Sigmoid colon (tissue), 7 donors: ENCODE measurements around the gene CAMKK2. TPM values are rescaled to one million over a fixed set of nuclear protein-coding genes. Genes with fewer than 3 reads are reported as not detected.
"Not testable (repeated sequence)": the region's sequence is repeated elsewhere in the genome, so short reads cannot be mapped to it uniquely, and the experiment has no call there.

Experiments used
- DNase-seq: peaks from one replicate; pipeline ENCODE4 v3.0.0-alpha.2; 2019
- H3K27ac ChIP-seq, 4 donors: fragments of 200-600 bp; sonication (generic); one replicate each; pipeline ENCODE4 v1.5.1; 2016 to 2019; ENCODE audit warnings: mild to moderate bottlenecking in 1 of 4
- H3K27me3 ChIP-seq, 3 donors: fragments of 200-600 bp; sonication (generic); one replicate each; pipeline ENCODE4 v1.5.1; 2019; ENCODE audit warnings: mild to moderate bottlenecking in 1 of 3
- H3K36me3 ChIP-seq, 4 donors: fragments of 200-600 bp; sonication (generic); one replicate each; pipeline ENCODE4 v1.5.1; 2016 to 2019
- H3K4me1 ChIP-seq, 4 donors: fragments of 200-600 bp; sonication (generic); one replicate each; pipeline ENCODE4 v1.5.1; 2017 to 2019
- H3K4me3 ChIP-seq, 4 donors: fragments of 200-600 bp; sonication (generic); one replicate each; pipeline ENCODE4 v1.5.1; 2017 to 2019; ENCODE audit warnings: mild to moderate bottlenecking in 2 of 4, moderate library complexity in 1 of 4
- H3K9me3 ChIP-seq, 4 donors: fragments of 200-600 bp in 3 of 4; sonication (generic) in 3 of 4; one replicate each; pipeline versions ENCODE4 v1.5.1 to v1.6.1; 2013 to 2019
- CTCF ChIP-seq, 4 experiments: fragments of 450-650 bp in 3 of 4; fragments of 200-600 bp in 1 of 4; IDR thresholded peaks; one replicate each; pipeline ENCODE4 v1.5.1; 2016 to 2019; ENCODE audit warnings: antibody characterized with exemption in 4 of 4, mild to moderate bottlenecking in 3 of 4, moderate library complexity in 2 of 4
- EP300 ChIP-seq, 4 donors: sonication (generic); formaldehyde crosslinking; IDR thresholded peaks; one replicate each; pipeline ENCODE4 v1.6.1; 2017; ENCODE audit warnings: antibody characterized with exemption in 4 of 4
- POLR2A ChIP-seq, 2 donors: fragments of 450-650 bp; IDR thresholded peaks; one replicate each; pipeline ENCODE4 v1.6.1; 2016; ENCODE audit warnings: antibody characterized with exemption in 2 of 2, mild to moderate bottlenecking in 2 of 2, moderate library complexity in 2 of 2
- POLR2AphosphoS5 ChIP-seq, 4 donors: sonication (generic); formaldehyde crosslinking; IDR thresholded peaks; one replicate each; pipeline ENCODE4 v1.6.1; 2017; ENCODE audit warnings: antibody characterized with exemption in 4 of 4
- WGBS, 2 donors: extraction: QIAGEN DNeasy Blood & Tissue Kit; methylation state at CpG; one replicate each; pipeline ENCODE4 v1.1.7; 2013; 5-methylcytosine and 5-hydroxymethylcytosine counted together
- intact Hi-C: fragments of 100-400 bp; cut with DNase I; formaldehyde crosslinking; loops from one replicate; pipeline ENCODE4 v1.15.1; 2023
- polyA plus RNA-seq, 3 donors: library from polyadenylated mRNA; stranded (reverse); fragments of 200-250 nt; gene quantifications; one replicate each; pipeline ENCODE4 v1.2.3, GENCODE V29; 2013
- total RNA-seq, 4 donors: library from RNA; depleted of rRNA; stranded (reverse); fragments of >200 nt; gene quantifications; one replicate each; pipeline ENCODE4 v1.1.0, GENCODE V29; 2016
- donor health status: healthy with polysubstance abuse.
- donor health status: Bipolar disorder and iron deficiency.
- donor health status: healthy.

The CAMKK2 gene
- total and polyA plus RNA-seq, 7 donors = 18.0 to 33.8 (median 25.0) TPM

- TF ChIP-seq EP300 (IDR thresholded peaks at IDR 0.05) = no peak
- no peak for TF ChIP-seq CTCF (IDR thresholded peaks at IDR 0.05)
- no peak for TF ChIP-seq POLR2AphosphoS5 (IDR thresholded peaks at IDR 0.05)
- TF ChIP-seq POLR2A (IDR thresholded peaks at IDR 0.05) = no peak
- no peak overlapping the region for H3K4me3 ChIP-seq
- no peaks in the 10 kb centered on the region for H3K36me3 ChIP-seq
- intact Hi-C loops = no loop called here
- peaks cover 0 to 33% (median 24%) of the 10 kb centered on the region in 4 donors for H3K4me1 ChIP-seq
- no peak for DNase-seq
- H3K27ac ChIP-seq = no peak overlapping the region
- no peaks in the 10 kb centered on the region for H3K27me3 ChIP-seq
- no peaks in the 10 kb centered on the region for H3K9me3 ChIP-seq
- 96 to 98% methylated on average over 1 of the region's 1 CpG for WGBS, 2 donors
Measured at GRCh38 chr12:121285856-121286255, 10.7 kb downstream of the CAMKK2 start.

GRCh38 chr12:121284551-121285390 is 11.7 kb downstream of the CAMKK2 start:
- TF ChIP-seq POLR2AphosphoS5 (IDR thresholded peaks at IDR 0.05) (no peak), CTCF (IDR thresholded peaks at IDR 0.05) (no peak), EP300 (IDR thresholded peaks at IDR 0.05) (no peak), POLR2A (IDR thresholded peaks at IDR 0.05) (no peak)
- H3K27ac ChIP-seq = peak overlapping the region; percentile 2 to 52 (median 26)
- intact Hi-C loops = no loop called here
- H3K4me1 ChIP-seq = peaks cover 0 to 35% (median 25%) of the 10 kb centered on the region in 4 donors
- WGBS, 2 donors = 86% methylated on average over 14 of the region's 14 CpGs
- H3K36me3 ChIP-seq = no peaks in the 10 kb centered on the region
- H3K4me3 ChIP-seq = no peak overlapping the region
- DNase-seq = peak; percentile 71
- H3K27me3 ChIP-seq = no peaks in the 10 kb centered on the region
- no peaks in the 10 kb centered on the region for H3K9me3 ChIP-seq

GRCh38 chr12:121283841-121284240 is 12.7 kb downstream of the CAMKK2 start:
- DNase-seq = no peak
- no peak for TF ChIP-seq POLR2AphosphoS5 (IDR thresholded peaks at IDR 0.05)
- TF ChIP-seq CTCF (IDR thresholded peaks at IDR 0.05) = no peak
- TF ChIP-seq EP300 (IDR thresholded peaks at IDR 0.05) = no peak
- no peak for TF ChIP-seq POLR2A (IDR thresholded peaks at IDR 0.05)
- H3K4me1 ChIP-seq = peaks cover 0 to 44% (median 28%) of the 10 kb centered on the region in 4 donors
- H3K4me3 ChIP-seq = no peak overlapping the region
- no peaks in the 10 kb centered on the region for H3K9me3 ChIP-seq
- intact Hi-C loops = no loop called here
- peak overlapping the region in 2 of 4 donors; percentile 2 to 31 for H3K27ac ChIP-seq
- no peaks in the 10 kb centered on the region for H3K27me3 ChIP-seq
- 92 to 96% methylated on average over 6 of the region's 6 CpGs for WGBS, 2 donors
- no peaks in the 10 kb centered on the region for H3K36me3 ChIP-seq

- no peak for DNase-seq
- intact Hi-C loops = no loop called here
- no peaks in the 10 kb centered on the region for H3K9me3 ChIP-seq
- H3K4me1 ChIP-seq = peaks cover 0 to 43% (median 25%) of the 10 kb centered on the region in 4 donors
- H3K4me3 ChIP-seq = no peak overlapping the region
- no peaks in the 10 kb centered on the region for H3K27me3 ChIP-seq
- TF ChIP-seq CTCF (IDR thresholded peaks at IDR 0.05) (no peak), POLR2A (IDR thresholded peaks at IDR 0.05) (no peak), POLR2AphosphoS5 (IDR thresholded peaks at IDR 0.05) (no peak), EP300 (IDR thresholded peaks at IDR 0.05) (no peak)
- peak overlapping the region in 2 of 4 donors; percentile 54 for H3K27ac ChIP-seq
- no peaks in the 10 kb centered on the region for H3K36me3 ChIP-seq
- 89 to 91% methylated on average over 5 of the region's 5 CpGs for WGBS, 2 donors
Measured at GRCh38 chr12:121283388-121283787, 13.1 kb downstream of the CAMKK2 start.

GRCh38 chr12:121282910-121283309 is 13.6 kb downstream of the CAMKK2 start:
- H3K4me3 ChIP-seq, H3K36me3 ChIP-seq, H3K27me3 ChIP-seq, DNase-seq, H3K9me3 ChIP-seq, intact Hi-C loops: not testable (repeated sequence)
- WGBS, 2 donors = 96 to 97% methylated on average over 11 of the region's 11 CpGs
- peak overlapping the region in 3 of 4 donors; percentile 54 to 55 (median 54) for H3K27ac ChIP-seq
- H3K4me1 ChIP-seq = peaks cover 0 to 38% (median 23%) of the 10 kb centered on the region in 4 donors
